Measurements from ENCODE around the gene SORBS2.

The SORBS2 gene

GRCh38 chr4:185835336-185835735, 23.3 kb upstream of the SORBS2 start:
- DNase-seq (ENCODE audit: low read depth), result no peak

DNA sequence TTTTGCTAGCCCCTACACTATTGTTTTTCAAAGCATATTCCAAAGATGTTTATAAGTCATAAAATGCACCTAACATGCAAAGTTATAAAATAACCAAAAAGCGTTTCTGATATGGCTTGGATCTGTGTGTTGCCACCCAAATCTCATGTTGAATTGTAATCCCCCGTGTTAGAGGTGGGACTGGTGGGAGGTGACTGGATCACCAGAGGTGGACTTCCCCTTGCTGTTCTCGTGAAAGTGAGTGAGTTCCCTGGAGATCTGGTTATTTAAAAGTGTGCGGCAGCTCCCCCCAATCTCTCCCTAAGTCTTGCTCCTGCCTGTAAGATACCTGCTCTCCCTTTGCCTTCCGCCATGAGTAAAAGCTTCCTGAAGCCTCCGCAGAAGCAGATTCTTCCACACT, 22.8 kb upstream of the SORBS2 start:
- DNase-seq (ENCODE audit: low read depth), result no peak

DNA sequence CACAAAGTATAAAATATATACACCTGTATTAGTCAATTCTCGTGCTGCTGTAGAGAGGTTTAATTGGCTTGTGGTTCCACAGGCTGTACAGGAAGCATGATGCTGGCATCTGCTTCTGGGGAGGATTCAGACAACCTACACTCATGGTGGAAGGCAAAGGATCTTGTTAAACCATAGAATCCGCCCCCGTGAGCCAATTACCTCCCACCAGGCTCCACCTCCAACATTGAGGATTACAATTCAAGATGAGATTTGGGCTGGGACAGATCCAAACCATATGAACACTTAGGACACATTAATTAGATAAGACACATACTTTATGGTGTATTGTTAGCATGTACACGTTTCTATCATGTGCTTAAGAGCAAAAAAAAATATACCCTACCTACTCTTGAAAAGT, 22.1 kb upstream of the SORBS2 start:
- DNase-seq (ENCODE audit: low read depth), result no peak

GRCh38 chr4:185833055-185833598, 21.1 kb upstream of the SORBS2 start:
- DNase-seq (ENCODE audit: low read depth), result no peak

- DNase-seq (ENCODE audit: low read depth), result no peak
Measured at GRCh38 chr4:185831125-185831815, 19.3 kb upstream of the SORBS2 start.

GRCh38 chr4:185830263-185830994, 18.4 kb upstream of the SORBS2 start:
- no peak for DNase-seq (ENCODE audit: low read depth)

DNA sequence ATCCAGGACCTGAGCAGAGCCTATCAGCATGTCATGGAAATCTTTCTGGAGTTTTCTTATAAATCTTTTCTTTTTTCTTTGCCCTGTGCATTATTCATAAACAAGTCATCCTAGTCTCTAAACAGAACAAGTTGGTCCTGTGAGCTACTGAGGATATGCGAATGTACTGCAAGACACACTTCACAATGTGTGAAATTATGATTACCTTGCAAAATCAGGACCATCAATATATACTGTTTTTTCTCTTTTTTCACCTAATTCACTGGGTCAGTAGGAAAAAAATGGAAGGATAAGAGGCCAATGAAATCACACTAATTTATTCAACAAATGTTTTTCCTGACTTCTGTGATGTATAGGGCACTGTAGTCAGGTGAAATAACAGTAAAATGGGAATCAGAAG, 14.4 kb upstream of the SORBS2 start:
- DNase-seq (ENCODE audit: low read depth), result no peak

- DNase-seq (ENCODE audit: low read depth), result no peak
Measured at GRCh38 chr4:185825737-185826136, 13.7 kb upstream of the SORBS2 start.

DNA sequence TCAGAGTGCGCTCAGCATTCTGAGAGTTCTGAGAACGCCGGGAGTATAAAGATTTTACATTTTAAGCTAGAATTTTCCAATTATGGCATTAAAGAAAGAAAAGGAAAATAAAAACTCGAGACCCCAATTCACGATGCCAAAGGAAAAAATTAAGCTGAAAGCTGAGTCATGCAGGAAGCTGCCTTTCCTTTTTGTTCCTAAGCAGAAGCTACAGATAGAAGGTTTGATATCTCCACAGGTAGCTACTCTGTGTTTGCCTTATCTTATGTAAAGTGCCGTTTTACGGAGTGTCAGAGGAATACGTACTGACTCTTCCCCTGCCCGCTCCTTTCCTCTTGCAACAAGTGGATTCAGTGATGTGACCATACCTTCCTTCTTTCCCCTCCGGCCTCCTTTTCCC, 10.8 kb upstream of the SORBS2 start:
- DNase-seq (ENCODE audit: low read depth), result no peak

DNA sequence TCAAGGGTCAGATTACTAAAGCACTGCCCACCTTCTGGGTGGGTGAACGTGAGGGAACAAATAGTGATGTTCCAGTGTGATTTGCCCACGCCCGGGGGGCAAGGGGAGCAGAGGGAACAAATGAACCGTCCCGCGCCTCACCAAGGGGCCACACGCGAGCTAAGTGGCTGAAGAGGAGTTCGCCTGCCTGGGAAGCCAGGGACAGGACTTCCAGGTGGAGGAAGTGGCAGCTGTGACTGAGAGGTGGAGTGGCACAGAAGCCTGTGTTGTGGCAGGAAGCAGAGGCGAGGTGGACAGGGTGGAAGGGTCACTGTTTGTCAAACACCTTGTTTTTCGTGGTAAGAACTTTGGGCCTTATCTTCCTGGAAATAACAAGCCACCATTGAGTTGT, 9.0 kb upstream of the SORBS2 start:
- no peak for DNase-seq (ENCODE audit: low read depth)

- no peak for DNase-seq (ENCODE audit: low read depth)
Measured at GRCh38 chr4:185820146-185821028, 8.4 kb upstream of the SORBS2 start.

GRCh38 chr4:185819144-185819543, 7.2 kb upstream of the SORBS2 start:
- DNase-seq (ENCODE audit: low read depth), result no peak

GRCh38 chr4:185817403-185817818, 5.4 kb upstream of the SORBS2 start:
- DNase-seq (ENCODE audit: low read depth), result no peak

- DNase-seq (ENCODE audit: low read depth), result no peak
Measured at GRCh38 chr4:185813133-185813532, 1.1 kb upstream of the SORBS2 start.

DNA sequence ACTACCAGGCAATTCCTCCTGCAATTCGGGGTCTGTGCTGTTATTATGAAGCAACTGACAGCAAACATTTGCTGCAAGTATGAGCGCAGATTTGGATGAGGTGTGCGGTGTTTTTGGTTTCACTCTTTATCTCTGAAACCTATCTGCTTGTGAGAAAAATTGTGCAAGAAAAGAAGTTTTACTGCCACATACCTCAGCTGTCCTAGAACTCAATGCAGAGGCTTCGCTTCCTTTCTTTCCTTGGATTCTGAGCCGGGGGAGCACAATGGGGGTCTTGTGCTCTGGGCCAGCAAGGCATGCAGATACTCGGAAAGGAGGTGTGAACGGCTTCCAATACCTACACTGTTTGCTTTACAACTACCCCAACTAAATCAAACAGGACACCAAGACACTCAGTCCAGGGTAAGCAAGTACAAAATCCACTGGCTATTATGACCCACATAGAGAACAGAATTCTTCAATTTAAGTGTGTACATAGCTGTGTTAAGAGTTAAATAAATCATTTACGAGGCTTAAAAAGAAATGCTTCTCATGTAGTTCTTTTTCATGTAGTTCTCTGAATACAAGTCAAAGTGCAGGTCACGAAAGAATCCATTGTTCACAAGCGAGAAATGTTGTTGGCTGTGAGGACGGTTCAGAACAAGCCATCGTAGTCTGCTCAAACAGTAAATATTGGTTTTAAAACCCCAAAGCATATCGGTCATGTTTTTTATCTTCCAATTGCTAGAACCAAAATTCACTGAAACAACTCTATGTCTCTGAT, 1.1 kb downstream of the SORBS2 start:
- no peak for DNase-seq (ENCODE audit: low read depth)

DNA sequence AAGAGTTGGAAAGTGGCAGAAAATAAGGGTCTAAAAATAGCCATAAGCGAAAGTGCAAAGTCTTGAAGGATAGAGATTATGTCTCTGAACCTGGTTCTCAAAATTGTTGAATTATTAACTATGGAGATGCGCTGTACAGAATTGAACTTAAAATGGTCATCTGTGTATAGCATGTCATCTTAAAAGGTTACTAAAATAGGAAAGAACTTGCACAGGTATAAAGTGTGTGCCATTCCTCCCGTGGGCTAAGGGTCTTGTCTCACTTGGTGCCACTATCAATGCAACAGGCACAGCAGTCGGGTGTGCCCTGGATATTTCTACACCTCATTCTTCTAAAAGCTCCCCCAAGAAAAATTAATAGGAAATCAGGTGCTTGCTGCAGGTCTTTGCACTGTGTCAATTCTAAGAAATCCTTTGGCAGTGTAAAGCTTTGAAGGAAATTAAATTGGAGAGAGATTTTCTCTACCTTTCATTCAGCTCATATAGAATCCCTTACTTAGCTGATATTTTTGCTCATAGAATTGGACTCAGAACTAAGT, 2.4 kb downstream of the SORBS2 start:
- DNase-seq (ENCODE audit: low read depth), result no peak

DNA sequence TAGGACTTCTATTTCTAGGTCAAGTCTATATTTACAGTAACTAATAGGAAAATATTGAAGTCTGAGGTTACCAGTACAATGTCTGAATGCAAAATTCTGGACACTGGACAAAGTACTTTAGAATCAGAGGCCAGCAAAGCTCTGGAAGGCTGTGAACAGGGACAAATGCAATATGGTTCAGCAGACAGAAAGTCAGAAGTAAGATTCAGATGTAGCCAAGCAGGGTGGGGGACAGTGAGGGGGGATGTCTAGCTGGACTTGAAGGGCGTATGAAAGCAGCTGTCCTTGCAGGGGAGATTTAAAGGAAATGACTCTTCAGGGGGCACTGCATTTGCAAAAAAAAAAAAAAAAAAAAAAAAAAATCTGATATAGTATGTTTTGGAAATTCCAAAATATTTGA, 2.9 kb downstream of the SORBS2 start:
- no peak for DNase-seq (ENCODE audit: low read depth)

DNA sequence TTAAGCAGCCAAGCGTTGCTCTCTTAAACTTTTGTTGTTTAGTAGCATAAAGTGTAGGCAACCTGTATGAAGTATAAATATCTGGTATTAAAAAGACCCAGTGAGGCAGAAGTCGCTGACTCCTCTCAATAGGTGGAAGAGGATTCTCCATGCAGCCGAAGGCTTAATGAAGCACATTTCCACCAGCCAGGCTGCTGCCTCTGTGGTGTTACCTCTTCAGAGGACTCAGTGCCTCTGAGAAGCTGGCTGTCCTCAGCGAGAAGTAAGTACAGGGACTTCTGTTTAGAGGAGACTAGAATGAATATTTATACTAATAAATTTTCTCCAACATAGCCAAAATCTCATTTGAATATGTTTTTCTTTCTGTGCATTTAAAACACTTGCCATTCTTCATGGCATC, 6.0 kb downstream of the SORBS2 start:
- DNase-seq (ENCODE audit: low read depth), result no peak

GRCh38 chr4:185805262-185805802, 6.7 kb downstream of the SORBS2 start:
- no peak for DNase-seq (ENCODE audit: low read depth)

DNA sequence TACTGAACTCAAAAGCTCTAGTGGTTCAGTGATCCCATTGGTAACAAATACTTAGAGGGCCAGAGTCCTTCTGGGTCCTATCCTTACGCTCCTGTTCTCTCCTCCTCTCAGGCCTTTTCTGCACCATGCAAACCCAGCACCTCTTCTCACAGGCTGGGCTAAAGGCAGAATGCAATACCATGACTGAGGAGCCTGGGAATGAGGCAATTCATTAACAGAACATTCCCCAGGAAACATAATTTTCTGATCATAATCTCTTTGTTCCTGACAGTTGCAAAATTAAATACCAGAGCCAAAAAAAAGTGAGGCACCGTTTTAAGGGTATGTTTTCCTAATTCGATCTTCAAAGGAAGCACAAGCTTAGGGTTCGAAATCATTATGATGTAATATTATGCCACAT, 9.0 kb downstream of the SORBS2 start:
- no peak for DNase-seq (ENCODE audit: low read depth)

- DNase-seq (ENCODE audit: low read depth), result no peak
Measured at GRCh38 chr4:185801471-185801870, 10.5 kb downstream of the SORBS2 start.

Measured in activated T-cell treated with anti-CD3 and anti-CD28 coated beads for 48 hours (primary cell).